NT2/D1 (cell line): ENCODE results near the gene IQGAP3.

Experiments
- SUZ12 ChIP-seq: IDR thresholded peaks from 2 replicates; pipeline ENCODE4 v1.6.1; 2011; ENCODE audit not compliant: insufficient read length, insufficient read depth; ENCODE audit errors: extremely low read depth
- YY1 ChIP-seq: IDR thresholded peaks from 2 replicates; pipeline ENCODE4 v1.6.1; 2011; ENCODE audit not compliant: insufficient read length, insufficient read depth
- ZNF274 ChIP-seq: IDR thresholded peaks from 2 replicates; pipeline ENCODE4 v1.6.1; 2011; ENCODE audit warnings: mild to moderate bottlenecking, low read depth, low read length

- no peak for TF ChIP-seq ZNF274
- TF ChIP-seq YY1 = no peak
- TF ChIP-seq SUZ12 = no peak
Observed at GRCh38 chr1:156504821-156505678, 67.3 kb downstream of the IQGAP3 start.
